ENCODE results near the gene CEP192.

- TF ChIP-seq EZH2 (IDR thresholded peaks at IDR 0.05) (no peak), CTCF (IDR thresholded peaks at IDR 0.05) (no peak)
These were observed 22.5 kb upstream of the CEP192 start for GRCh38 chr18:12968619-12969018.
